Right ventricle myocardium inferior (tissue), 1 donor: Measurements from ENCODE around the gene PRKN. TPM values are rescaled to one million over a fixed set of nuclear protein-coding genes. Genes with fewer than 3 reads are reported as not detected.
"Not testable (repeated sequence)": the region's sequence is repeated elsewhere in the genome, so short reads cannot be mapped to it uniquely, and the experiment has no call there.

Experiments used
- ATAC-seq: fragments of 200-7000 bp; cut with Tn5 transposase; one replicate; pipeline ENCODE4 v1.9.1; 2020; ENCODE audit warnings: mild to moderate bottlenecking, moderate library complexity
- DNase-seq: peaks from one replicate; pipeline ENCODE4 v3.0.0; 2021; ENCODE audit errors: missing footprints
- intact Hi-C: fragments of 100-400 bp; cut with DNase I; formaldehyde crosslinking; loops from one replicate; pipeline ENCODE4 v1.11.0; 2022
- total RNA-seq: library from RNA; stranded (reverse); fragmentation: NEBNext Ultra II Directional; extraction: Animal tissue kit (Norgen Biotek cat#: 25700); gene quantifications from one replicate; pipeline ENCODE4 v1.2.1, GENCODE V29; 2021
- donor health status: DM: no; HTN: yes; CAD: no; lungs with severe emphysema.

PRKN gene
- total RNA-seq, 1 donor from 2014 or later, result 19.5 TPM

DNA sequence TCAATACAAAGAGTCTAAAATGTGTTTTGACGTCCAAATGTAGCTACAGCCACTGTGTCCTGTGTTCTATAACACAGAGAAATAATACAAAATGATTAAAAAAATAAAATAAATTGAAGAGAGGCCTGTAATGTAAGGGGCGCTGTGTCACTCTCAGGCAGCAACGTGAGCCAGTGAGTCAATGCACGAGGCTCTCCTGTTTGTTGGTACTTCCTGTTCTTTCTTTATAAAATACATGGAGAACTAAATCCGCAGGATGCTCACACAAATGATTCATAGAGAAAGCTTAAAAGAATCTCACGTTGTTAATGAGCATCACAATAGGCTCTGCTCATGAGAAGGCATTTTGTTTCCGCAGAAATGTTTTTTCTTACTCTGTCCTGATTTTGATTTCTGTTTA is 818.7 kb downstream of the PRKN start:
- DNase-seq (no peak), ATAC-seq (no peak)
- intact Hi-C loops, result no loop called here

DNA sequence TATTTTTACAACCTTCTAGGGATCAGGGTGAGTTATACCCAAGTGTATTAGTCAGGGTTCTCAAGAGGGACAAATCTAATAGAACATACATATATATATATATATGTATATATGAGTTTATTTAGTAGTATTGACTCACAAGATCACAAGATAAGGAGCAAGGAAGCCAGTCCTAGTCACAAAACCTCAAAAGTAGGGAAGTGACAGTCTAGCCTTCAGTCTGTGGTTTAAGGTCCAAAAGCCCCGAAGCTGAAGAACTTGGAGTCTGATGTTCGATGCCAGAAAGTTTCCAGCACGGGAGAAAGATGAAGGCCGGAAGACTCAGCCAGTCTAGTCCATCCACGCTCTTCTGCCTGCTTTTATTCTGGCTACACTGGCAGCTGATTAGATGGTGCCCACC is 821.0 kb downstream of the PRKN start:
- intact Hi-C loops, result no loop called here
- DNase-seq, result no peak
- no peak for ATAC-seq

DNA sequence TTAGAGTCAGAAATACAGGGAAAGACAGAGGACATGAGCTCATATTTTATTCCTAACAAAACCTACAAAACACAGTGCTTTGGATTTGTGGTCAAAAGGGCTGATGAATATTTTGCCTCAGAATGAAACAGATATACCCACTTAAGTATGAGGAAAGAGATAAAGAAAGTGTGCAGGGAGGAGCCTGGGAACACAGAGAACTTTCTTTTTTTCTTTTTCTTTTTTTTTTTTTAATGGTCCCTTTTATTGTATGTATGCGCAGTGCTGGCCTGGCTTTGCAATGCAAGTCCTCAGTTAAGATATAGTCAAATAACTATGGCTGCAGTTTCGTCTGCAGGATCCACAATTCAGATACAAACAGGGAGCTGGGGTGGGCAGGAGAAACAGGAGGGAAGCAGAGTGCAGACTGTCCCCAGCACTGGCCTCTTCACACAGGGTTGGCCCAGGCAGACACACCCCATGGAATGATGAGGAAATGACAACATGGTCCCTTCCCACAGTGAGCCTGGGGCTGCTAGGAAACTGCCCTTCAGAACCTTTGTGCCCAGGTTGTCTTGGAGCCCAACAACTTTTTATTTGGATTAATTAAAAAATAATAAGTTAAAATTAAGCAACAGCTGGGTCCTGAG is 823.9 kb downstream of the PRKN start:
- ATAC-seq, result no peak
- intact Hi-C loops, result no loop called here
- DNase-seq, result no peak

DNA sequence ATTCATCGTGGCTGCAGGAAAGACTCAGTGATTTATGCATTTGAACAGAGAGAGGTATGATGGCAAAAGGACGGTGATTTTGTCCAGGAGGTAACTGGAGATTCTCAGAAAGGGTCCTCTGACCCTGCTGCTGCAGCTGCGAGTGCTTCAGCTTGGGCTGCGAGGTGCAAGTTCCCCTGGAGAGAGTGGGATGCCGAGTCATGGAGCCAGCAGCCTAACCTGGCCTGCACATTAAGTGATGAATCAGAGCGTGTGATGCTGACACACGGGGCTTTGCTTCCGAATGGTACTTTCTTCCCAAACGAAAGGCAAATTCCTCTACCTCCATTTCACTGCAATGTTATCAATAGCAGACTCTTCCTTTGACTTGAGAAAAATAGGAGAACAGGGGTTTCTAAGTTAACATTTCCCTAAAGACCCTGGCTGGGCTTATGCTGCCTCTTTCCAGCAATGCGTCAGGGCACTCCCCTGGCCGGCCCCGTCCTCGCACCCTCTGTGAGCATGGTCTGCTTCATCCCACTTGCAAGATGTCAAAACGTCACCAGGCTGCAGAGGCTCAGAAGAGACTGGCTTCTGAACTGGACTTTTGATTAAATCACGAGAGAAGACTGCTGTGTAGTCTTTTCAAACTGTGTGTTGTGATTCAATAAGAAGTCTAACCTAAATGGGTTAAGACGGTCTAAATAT is 825.7 kb downstream of the PRKN start:
- DNase-seq (no peak), ATAC-seq (no peak)
- intact Hi-C loops, result no loop called here

DNA sequence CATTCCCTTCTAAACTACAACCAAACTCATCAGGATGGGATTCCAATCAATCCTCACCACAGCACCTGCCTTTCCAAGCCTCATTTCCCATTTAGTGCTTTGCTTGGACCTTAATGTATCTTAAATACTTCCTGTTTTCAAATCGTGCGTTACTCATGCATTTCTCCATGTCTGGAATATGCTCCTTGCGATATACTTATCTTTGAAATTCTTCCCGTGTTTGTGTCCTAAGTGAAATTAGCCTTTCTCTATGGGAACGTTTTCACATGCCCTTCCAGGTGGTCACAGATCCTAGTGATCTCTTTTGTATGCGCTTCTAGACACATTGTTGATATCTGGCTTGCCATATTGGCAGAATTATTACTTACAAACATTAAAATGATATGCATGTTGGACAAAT is 833.1 kb downstream of the PRKN start:
- ATAC-seq, result no peak
- DNase-seq, result no peak
- intact Hi-C loops, result no loop called here

DNA sequence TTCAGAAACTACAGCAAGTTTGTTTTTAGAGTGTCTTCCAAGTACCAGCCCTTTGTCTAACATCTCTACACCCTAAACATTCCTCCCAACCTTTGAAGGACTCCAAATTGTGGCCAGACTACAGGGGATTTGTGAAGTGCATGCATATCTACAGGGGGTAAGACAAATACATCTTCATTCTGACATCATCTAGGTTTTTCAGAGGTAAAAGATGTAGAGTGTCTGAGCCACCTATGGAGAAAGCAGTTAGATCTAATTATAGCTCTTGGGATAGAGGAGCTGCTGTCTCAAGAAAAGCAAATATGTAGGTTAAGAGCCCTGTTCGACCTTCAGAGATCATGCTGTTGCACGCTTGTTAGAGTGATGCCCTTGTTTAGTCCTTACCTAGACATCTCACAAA is 836.0 kb downstream of the PRKN start:
- intact Hi-C loops, result no loop called here
- DNase-seq (no peak), ATAC-seq (no peak)

DNA sequence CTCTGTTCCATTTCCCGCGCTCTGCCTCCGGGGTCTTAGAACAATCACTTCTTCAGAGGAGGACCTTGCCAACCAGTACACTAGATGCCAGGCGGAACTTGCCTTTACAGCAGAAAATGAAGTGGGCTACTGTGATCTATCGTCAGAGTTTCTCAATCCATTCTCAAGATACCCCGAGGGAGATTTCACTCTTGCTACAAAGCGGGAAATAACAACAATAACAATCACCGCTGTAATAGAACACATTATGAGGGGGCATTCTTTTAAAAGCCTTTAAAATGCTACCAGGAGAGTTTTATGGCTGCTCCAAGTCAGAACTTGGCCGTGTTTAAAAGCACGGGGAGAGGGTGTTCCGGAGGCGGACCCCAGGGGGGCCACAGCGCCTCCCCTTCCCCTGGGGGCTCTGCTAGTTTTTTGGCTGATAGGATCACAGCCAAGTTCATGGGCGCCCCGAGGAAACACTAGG is 836.7 kb downstream of the PRKN start:
- DNase-seq (no peak), ATAC-seq (peak; percentile 39)
- intact Hi-C loops, result no loop called here

DNA sequence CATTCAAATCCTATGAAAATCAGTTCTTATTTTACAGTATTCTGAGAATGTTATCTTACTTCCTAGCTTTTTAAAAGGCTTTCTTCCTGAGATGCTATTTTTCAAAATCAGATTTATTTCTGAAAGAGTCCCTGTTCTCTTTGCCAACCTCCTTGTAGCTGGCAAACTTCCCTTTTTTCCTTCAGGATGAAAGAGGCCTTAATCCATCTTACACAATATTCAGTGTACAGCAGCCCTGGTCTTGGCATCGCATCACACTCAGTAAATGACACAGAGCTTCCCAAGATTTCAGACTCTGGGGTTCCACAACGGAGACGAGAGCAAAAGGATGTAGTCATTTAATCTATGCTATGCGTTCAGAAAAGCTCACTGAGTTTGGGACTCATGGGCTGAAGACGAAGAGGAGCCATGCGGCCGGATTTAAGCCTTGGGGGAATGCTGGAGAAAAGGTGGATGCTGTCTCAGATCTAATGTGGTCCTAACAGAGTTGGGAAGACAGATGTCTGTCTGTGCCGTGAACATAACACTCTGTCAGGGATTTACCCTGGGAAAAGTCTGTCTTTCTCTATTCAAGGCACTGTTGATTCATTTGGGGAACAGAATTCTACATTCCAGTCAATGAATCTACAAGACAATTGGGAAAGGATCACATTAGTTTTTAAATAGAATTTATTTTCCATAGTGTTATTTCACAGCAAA is 837.3 kb downstream of the PRKN start:
- ATAC-seq, result peak; percentile 60
- intact Hi-C loops, result no loop called here

DNA sequence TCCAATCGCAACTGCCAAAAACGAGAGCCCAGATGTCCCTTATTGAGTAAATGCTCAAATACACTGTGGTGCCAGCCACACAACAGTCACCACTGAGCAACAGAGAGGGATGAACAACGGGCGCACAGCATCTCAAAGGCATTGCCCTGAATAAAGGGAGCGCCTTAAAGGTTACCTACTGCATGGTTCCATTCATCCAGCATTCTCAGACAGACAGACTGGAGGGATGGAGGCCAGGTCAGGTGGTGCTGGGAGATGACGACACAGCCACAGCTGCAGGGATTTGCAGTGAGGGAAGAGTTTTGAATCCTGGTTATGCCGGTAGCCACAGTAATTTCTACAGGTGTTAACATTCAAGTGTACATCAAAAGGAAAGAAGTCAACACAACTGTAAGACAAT is 838.2 kb downstream of the PRKN start:
- no peak for ATAC-seq
- intact Hi-C loops, result no loop called here

More for the DNA sequence above, 837.3 kb downstream of the PRKN start:
- DNase-seq, result no peak

DNA sequence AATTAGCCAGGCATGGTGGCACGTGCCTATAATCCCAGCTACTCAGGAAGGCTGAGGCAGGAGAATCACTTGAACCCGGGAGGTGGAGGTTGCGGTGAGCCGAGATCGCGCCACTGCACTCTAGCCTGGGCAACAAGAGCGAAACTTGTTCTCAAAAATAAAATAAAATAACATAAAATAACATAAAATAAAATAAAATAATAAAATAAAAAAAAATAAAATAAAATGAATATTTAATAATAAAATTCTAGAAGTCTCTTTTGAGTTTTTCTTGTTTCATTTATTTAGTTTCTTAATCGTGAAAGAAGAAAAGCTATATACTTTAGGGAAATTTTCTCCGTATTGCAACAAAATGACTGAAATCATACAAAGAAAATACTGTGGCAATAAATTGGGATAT is 841.0 kb downstream of the PRKN start:
- ATAC-seq, DNase-seq, intact Hi-C loops: not testable (repeated sequence)

More for the DNA sequence above, 838.2 kb downstream of the PRKN start:
- no peak for DNase-seq

DNA sequence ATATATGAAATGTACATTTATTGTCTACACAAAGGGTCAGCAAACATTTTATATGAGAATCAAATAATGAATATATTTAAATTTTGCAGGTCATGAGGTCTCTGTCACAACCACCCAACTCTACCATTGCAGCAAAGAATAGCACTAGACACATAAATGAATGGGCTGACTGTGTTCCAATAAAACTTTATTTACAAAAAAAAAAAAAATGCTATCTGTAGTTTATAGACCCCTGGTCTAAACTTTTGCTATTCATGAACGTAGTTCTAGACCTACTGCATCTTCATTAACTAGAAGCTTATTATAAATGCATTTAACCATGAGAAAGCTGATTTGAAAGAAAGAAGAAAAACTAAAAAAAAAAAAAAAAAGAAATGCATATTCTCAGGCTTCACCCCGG is 842.8 kb downstream of the PRKN start:
- no peak for DNase-seq
- intact Hi-C loops, result no loop called here
- ATAC-seq, result no peak

DNA sequence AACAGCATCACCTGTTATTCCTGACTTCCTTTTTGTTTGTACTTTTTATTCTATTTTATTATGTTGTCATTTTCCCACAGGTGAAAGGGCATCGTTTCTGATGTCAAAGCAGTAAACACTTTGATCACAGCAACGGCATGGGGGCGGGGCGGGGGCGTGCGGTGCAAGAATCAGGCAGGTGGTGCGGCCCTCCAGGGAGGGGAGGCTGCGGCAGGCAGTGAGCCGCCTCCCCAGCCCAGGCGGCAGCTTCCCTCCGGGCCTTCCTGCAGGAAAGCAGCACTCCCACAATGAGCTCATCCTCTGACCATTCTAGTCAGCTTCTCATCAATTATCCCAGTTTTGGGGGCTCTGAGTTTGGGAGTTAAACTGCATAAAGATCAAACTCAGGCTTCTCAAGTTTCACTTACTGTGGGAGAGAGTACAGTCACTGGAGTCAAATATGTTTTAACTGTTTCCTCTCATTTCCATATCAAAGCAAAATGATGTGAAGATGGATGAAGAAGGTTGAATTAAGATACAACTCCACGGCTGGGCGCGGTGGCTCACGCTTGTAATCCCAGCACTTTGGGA is 845.3 kb downstream of the PRKN start:
- no peak for ATAC-seq
- intact Hi-C loops, result no loop called here
- DNase-seq, result no peak

DNA sequence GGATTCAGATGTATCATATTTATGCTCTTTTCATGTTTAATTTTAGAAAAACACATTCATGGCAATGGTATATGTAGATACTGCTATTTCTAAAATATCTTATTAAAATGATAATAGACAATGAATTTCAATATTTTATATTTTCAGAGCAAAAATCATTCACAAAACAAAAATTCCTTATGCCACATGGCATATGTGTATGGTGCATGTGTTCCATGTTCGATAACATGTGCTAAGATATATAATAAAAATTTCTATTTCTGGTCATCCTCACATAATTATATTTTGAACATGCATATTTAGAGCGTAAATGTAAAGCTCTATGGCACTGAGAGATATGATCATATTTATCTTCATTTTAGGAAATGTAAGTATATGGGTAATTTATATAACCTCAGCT is 847.5 kb downstream of the PRKN start:
- DNase-seq (no peak), ATAC-seq (no peak)
- intact Hi-C loops, result no loop called here

DNA sequence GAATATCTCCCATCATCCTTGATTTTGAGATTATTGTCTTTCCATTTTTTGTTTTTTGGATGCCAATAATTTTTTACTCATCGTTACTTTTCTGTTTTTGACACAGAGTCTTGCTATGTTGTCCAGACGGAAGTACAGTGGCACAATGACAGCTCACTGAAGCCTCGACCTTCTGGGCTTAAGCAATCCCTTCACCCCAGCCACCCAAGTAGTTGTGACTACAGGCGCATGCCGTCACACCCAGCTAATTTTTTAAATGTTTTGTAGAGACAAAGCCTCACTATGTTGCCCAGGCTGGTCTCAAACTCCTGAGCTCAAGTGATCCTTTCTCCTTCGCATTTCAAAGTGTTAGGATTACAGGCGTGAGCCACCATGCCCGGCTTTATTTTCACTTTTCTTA is 851.3 kb downstream of the PRKN start:
- intact Hi-C loops, result no loop called here
- DNase-seq, result no peak
- no peak for ATAC-seq

DNA sequence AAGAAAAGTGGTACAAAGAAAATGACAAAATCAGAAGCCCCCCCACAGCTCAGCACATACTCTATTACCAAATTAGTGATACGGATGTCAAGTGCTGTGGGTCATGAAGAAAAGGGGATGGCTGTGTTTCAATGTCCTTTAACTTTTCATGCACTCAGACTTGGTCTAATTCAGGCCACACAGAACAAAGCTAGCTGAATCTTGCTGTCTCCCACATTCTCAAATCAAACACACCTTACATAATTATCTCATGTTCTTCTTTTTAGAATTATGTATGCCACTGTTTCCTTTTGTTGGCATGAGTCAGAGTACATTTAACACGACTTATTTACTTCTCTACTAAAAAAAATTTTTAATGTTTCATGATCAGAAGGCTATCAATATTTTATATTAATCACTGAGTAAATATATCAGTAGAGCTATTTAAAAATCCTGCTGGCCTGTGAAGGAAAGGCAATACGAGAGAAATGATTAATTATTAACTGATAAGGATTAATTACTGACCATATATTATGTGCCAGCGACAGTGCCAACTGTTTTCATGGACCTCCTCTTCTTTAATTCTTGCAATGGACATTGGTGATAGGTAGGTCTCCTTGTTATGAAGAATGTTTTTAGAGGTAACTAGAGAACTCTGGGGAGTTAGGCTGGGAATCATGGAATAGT is 857.2 kb downstream of the PRKN start:
- intact Hi-C loops, result no loop called here
- no peak for DNase-seq
- no peak for ATAC-seq

DNA sequence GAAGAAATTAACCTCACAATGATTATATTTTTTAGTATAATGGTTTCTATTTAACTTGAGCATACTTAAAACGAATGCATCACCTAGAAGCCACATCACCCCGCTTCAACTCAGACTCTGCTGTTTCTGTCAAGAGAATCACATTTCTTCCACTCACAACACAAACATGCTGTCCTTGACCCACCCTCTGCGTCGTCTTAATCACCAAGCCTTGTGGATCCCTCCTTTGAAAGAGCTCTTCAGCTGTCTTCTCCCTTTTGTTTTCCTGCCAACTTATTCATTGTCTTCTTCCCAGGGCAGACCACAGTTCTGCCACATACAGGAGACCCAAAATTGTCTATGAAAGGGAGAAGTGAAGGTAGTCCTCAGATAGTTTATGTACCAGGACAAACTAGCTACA is 858.1 kb downstream of the PRKN start:
- intact Hi-C loops, result no loop called here
- ATAC-seq, result no peak
- DNase-seq, result no peak

DNA sequence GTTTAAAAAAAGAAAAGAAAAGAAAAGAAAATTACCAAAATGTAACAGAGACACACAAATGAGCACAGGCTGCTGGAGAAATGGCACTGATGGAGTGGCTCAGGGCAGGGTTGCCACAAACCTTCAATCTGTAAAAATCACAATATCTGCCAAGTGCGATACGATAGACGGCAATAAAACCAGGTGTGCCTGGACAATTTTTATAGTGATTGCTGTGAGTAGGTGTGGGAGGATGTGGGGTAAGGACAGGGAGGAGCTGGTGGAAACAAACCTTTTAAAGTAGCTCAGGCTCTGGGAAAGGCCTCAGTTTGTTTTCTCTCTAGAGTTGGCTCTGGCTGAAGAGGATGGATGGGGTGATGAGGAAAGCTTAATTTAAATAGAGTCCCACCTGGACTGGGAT is 861.0 kb downstream of the PRKN start:
- DNase-seq (no peak), ATAC-seq (no peak)
- intact Hi-C loops, result no loop called here

DNA sequence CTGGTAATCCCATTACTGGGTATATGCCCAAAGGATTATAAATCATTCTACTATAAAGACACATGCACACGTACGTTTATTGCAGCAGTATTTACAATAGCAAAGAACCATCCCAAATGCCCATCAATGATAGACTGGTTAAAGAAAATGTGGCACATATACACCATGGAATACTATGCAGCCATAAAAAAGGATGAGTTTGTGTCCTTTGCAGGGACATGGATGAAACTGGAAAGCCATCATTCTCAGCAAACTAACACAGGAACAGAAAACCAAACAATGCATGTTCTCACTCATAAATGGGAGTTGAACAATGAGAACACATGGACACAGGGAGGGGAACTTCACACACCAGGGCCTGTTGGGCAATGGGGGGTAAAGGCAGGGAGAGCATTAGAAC is 866.5 kb downstream of the PRKN start:
- DNase-seq, ATAC-seq, intact Hi-C loops: not testable (repeated sequence)

DNA sequence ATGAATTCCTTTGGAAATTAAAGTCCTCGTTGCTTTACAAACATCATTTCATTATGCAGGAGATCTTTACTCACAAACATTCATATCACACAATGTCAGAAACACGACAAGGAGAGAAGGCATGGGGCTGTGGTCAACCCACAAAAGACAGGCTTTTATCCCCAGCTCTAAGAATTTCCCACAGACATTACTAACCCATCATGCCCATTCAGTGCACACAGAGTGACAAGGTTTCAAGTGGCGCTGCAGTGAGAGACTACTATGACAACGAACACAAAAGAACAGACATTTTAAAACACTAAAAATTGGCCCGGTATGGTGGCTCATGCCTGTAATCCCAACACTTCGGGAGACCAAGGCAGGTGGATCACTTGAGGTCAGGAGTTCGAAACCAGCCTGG is 873.9 kb downstream of the PRKN start:
- DNase-seq (no peak), ATAC-seq (no peak)
- intact Hi-C loops, result no loop called here
